Activated gamma-delta T cell (primary cell): ENCODE data around the gene KRT38.
"Not testable (repeated sequence)": the region's sequence is repeated elsewhere in the genome, so short reads cannot be mapped to it uniquely, and the experiment has no call there.

Experiments used
- DNase-seq: peaks from one replicate; lab custom pipeline; 2025; lab: John Stamatoyannopoulos, UW

The KRT38 gene

GRCh38 chr17:41462705-41463104 lies 21.9 kb upstream of the KRT38 start:
- no peak for DNase-seq

DNA sequence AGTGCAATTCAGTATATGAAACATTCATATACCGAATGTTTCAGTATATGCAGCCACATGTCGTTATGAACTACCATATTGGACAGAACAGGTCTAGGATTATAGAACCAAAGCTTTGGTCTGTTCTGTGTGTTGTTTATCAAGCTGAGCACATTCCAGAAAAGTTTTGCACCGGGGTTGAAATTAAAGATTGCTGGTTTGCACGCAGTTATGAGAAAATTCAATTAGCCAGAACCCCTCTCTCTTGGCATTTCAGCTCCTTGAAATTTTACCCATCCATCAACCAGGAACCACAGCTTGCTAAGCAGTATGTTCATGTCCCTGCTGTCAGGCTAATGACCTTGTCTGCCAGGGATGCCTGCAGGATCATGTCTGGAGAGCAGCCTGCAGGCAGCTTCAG lies 16.9 kb upstream of the KRT38 start:
- no peak for DNase-seq

DNA sequence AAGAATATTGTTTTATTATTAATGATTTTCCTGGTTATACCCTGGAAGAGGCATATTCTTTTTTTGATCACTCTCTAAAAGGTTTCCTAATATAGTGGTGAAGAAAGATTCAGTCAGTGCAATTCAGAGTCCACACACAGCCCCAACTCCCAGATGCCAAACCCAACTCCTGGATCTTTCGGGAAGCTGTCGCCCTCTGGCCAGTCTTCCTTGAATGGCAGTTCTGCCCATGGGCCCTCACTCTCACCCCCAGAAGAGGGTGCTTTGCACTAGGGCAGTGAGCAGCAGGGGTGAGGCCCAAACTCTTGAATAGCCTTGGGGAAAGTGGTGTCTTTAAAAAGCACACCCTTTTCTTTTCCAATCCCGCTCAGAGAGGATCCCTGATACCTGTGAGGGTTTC lies 15.4 kb upstream of the KRT38 start:
- no peak for DNase-seq

DNA sequence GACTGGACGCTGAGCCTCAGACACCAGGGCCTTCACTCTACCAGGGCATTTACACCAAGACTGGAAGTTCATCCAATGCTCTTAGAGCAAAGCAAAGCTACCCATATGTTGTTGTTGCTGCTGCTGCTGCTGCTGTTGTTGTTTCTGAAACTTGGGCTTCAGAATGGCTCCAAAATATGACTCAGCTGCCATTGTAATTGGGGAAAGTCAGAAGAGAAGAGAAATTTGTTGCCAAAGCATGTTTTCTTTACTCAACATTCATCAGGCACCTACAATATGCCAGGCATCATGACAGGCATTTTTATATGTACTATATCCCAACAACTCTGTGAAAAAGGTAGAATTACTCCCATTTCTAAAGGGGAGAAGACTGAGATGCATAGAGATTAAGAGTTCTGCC lies 14.5 kb upstream of the KRT38 start:
- no peak for DNase-seq

- DNase-seq = no peak
Observed at GRCh38 chr17:41453066-41453465, 12.3 kb upstream of the KRT38 start.

- no peak for DNase-seq
Observed at GRCh38 chr17:41452281-41452680, 11.5 kb upstream of the KRT38 start.

DNA sequence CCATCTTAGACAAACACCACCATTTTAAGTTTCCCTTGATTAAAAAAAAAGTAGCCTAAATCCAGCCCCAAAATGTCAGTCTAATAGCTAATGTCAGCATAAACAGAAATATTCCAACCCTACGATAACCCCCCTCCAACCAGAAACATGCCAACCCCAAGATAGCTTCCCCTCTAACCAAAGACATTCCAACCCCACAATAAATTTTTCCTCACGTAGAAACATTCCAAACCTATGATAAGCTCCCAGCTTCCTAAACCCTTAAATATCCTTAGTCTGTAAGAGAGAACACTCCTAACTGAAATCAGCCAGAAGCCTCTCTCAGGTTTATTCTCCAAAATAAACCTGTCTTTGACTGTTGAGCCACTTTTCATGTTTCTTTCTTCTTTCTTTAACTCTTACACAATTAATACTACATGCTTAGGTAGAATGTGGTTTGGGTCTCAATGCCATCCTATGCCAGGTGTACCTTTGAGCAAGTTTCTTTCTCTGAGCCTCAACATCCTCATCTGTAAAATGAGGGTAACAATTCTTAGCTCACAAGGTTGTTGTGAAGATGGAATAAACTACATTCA lies 10.5 kb upstream of the KRT38 start:
- no peak for DNase-seq

GRCh38 chr17:41449008-41449407 lies 8.2 kb upstream of the KRT38 start:
- no peak for DNase-seq

DNA sequence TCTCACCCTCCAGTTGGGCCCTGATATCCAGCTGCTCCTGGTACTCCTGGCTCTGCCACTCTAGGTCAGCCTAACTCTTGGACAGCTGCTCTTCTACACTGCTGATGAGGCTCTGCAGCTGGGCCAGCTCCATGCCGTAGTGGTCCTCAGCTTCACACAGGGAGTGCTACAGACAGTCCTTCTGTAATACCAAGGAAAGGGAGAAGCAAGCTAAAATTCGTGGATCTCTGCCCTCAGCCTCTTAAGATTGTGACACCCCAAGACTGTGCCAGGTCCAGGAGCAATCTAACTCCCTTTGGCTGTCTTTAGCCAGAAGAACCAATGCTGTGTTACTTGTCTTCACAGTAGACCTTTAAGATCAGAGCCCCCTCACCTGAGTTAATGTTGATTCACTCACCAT lies 7.7 kb upstream of the KRT38 start:
- no peak for DNase-seq

DNA sequence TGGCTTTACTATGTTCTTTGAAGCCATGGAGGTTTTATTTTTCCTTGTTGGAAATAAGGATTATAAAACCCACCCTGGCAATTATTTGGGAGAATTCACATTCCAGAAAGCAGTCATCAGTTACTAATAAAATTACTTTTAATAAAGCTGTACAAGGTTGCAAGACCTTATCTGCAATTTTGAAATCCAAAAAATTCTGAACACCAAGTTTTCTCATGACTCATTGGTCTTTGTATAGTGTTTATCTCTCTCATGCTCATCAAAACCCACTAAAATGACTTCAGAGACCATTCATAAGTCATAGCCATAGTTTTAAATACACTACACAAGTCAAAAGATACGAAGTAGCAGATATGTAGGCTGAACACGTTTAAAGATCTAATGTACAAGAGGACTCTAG lies 6.0 kb upstream of the KRT38 start:
- no peak for DNase-seq

GRCh38 chr17:41444640-41445039 lies 3.9 kb upstream of the KRT38 start:
- no peak for DNase-seq

DNA sequence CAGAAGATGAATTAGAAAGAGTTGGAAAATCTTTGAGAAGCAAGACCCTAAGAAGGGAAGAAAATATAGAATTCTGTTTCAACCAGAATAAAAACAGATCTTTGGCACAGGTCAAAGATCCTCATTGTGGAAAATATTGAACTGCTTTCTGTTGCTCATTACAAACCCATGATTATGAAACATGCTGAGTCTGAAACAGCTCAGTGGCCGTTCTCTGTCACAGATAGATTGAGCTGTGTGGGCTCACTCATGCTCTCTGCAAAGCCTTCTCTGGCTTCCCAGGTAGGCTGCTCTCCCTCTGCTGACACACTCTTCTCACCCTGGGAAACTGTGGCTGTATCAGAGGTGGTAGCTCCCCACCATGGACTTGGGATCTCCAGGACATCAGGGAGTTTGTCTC lies 3.4 kb upstream of the KRT38 start:
- DNase-seq = no peak

DNA sequence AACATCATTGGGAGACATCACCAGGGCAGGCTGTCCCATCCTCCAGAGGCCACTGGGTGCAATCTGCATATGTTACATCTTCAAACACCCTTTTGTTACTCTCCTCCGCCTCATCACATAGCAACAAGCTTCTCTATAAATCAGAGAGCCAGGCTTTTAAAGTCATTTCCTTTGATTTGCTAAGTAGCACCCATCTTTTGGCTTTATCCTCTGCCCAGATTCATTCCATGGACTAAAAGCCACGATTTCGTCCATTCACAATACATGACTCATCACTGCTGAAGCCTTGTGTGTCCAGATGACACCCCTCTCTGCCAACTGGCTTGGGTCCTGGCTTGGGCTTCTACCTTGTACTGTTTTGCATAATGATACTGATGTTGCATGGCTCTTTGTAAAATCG lies 2.0 kb upstream of the KRT38 start:
- no peak for DNase-seq

GRCh38 chr17:41439375-41439774 lies 1.4 kb downstream of the KRT38 start:
- no peak for DNase-seq

GRCh38 chr17:41437769-41438168 lies 3.0 kb downstream of the KRT38 start:
- no peak for DNase-seq

GRCh38 chr17:41437254-41437653 lies 3.5 kb downstream of the KRT38 start:
- DNase-seq = no peak

GRCh38 chr17:41434415-41434814 lies 6.4 kb downstream of the KRT38 start:
- no peak for DNase-seq

DNA sequence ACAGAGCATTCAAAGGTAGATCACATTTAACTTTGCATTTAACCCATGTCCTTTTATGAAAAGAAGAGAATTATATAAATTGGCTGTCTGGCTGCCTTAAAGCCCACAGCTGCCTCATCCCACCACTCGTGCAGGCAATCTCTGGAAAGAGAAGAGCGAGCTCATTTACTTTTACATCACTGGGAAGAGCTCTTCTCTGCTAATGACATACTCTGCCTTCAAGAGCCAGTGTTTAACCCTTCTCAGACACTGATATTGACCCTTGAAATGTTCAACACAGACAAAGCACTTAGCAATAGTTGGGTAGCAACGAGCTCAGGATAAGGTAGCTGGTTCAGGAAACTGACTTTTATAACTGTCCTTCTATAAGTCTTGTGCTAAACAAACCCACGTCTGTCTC lies 6.8 kb downstream of the KRT38 start:
- no peak for DNase-seq

DNA sequence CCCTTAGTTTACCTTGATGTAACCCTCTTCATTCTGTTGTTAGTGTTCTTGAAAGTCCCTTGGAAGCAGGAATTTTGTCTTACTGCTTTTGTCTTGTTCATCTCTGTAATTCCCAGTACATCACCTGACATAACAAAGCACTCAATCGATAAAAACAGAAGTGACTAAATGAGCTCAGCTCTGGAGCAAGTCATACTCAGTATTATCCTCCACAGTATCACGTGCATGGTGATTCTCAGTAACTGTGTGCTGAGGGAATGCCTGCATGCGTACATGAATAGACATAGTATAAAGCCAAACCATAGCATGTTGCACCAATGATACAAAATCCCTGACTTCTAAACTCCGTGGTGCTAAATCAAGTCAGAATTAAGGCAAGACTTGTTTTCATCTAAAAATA lies 7.2 kb downstream of the KRT38 start:
- DNase-seq = no peak

DNA sequence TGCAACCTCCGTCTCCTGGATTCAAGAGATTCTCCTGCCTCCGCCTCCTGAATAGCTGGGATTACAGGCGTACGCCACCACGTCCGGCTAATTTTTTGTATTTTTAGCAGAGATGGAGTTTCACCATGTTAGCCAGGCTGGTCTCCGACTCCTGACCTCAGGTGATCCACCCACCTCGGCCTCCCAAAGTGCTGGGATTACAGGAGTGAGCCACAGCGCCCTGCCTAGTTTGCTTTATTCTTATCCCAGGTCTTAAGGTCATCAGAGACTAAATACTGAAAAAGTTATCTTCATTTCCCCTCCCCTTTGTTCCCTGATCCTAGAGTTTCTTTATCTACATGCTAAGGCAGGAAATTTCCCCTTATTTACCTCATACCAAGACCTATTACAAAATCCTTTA lies 10.4 kb downstream of the KRT38 start:
- DNase-seq = not testable (repeated sequence)

DNA sequence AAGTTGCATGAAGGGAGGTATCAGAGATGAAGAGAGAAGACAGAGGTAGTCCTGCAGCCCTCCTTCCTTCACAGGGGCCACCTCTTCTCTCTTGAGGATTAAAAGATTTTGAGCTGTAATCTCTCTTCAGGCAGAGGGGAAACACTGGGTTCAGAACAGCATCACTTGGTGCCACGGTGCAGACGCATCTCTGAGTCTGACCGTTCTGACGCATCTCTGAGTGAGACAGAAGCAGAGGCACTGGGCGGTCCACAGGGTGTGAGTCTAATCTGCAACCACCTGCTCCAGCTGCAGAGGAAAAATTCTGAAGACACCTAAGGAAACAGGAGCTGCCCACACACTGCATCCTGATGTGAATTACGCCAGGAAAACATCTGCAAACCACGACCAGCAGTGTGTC lies 11.1 kb downstream of the KRT38 start:
- no peak for DNase-seq

- no peak for DNase-seq
Observed at GRCh38 chr17:41428591-41429291, 12.0 kb downstream of the KRT38 start.

GRCh38 chr17:41424111-41424635 lies 16.6 kb downstream of the KRT38 start, which contains the start of gene KRT37:
KRT37 (minus strand) TSS chr17:41424585; CDS start chr17:41424523, 62 bp downstream.
- no peak for DNase-seq

GRCh38 chr17:41422586-41422985 lies 18.2 kb downstream of the KRT38 start:
- not testable (repeated sequence) for DNase-seq
